ENCODE data around the gene PTGS1.

- no peak for TF ChIP-seq CTCF (IDR thresholded peaks at IDR 0.05)
- no peak for TF ChIP-seq ZFX (IDR thresholded peaks at IDR 0.05; ENCODE audit: borderline replicate concordance)
Measured at GRCh38 chr9:122383992-122384461, 13.2 kb downstream of the PTGS1 start.

All from 22Rv1 (cell line).